ENCODE measurements around the gene PTPN22. TPM values are rescaled to one million over a fixed set of nuclear protein-coding genes. Genes with fewer than 3 reads are reported as not detected.
A peak's percentile ranks its signal among the peaks of the same experiment; 100 is the strongest.

PTPN22 gene
- total RNA-seq, 2 donors from 2014 or later, result 2.9 to 4.6 TPM

DNA sequence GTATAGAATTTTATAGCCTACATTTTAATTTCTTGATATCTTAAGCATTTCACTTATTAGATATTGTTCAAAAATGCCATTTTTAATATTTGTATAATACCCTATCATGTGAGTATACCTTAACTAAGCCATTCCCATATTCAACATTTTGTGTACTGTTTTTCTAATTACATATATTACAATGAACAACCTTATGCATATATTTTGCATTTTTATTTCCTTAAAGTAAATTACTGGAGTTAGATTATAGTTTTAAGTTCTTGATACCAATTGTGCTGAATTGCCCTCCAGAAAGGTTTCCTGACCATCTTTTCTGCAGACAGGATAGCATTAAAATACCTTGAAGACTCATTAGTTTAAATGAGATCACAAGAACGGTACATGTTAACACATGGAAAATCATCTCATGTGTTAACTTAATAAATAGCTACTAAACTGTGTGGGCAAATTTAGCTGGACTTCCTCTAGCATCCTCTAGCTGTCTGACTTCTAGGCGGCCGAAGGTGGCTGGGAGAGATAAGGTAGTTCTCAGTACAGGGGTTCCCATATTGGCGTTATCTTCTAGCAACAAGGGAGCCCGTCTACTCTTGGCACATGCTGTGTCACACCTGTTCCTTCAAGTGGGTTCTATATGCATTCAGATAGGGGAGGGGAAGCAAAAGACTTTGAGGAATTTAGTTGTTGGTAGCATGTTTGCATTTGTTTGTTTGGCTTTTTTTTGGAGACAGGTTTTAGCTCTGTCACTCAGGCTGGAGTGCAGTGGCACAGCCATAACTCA, 42.6 kb upstream of the PTPN22 start:
- Histone ChIP-seq H3K27me3 (no peaks in the 10 kb centered on the region), H3K27ac (no peak overlapping the region), H3K4me1 (peaks cover 7% of the 10 kb centered on the region), H3K9me3 (no peaks in the 10 kb centered on the region), H3K4me3 (no peak overlapping the region), H3K36me3 (replicated peaks in 1 of 2; ENCODE audit: insufficient read depth in 1 of 2, low read depth in 2 of 2) (peaks cover 0 to 6% of the 10 kb centered on the region in 2 donors)
- DNase-seq, result no peak
- TF ChIP-seq, protein P1, sequence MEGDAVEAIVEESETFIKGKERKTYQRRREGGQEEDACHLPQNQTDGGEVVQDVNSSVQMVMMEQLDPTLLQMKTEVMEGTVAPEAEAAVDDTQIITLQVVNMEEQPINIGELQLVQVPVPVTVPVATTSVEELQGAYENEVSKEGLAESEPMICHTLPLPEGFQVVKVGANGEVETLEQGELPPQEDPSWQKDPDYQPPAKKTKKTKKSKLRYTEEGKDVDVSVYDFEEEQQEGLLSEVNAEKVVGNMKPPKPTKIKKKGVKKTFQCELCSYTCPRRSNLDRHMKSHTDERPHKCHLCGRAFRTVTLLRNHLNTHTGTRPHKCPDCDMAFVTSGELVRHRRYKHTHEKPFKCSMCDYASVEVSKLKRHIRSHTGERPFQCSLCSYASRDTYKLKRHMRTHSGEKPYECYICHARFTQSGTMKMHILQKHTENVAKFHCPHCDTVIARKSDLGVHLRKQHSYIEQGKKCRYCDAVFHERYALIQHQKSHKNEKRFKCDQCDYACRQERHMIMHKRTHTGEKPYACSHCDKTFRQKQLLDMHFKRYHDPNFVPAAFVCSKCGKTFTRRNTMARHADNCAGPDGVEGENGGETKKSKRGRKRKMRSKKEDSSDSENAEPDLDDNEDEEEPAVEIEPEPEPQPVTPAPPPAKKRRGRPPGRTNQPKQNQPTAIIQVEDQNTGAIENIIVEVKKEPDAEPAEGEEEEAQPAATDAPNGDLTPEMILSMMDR (IDR thresholded peaks at IDR 0.05), result no peak
- no peak for TF ChIP-seq POLR2A (IDR thresholded peaks at IDR 0.05)
- ATAC-seq, result no peak
- intact Hi-C loops (cut with DNase I), result no loop called here
- WGBS, 2 donors, result 52% methylated on average over 5 of the region's 5 CpGs

DNA sequence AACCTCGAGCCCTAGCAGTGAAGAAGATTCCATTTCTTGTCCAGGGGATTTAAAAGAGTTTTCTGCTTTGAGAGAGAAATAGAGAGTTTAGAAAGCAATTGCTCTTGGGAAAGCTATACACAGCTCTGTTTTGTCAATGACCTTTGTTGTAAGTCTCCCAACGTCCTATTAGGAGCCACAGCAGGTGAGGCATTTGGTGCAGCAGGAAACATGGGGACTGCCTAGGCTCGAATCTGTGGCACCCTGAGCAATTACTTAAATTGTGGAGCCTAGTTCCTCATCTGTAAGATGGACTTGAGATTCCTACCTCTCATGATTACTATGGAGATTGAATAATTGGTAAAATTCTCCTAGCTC, 41.8 kb upstream of the PTPN22 start:
- H3K4me3 ChIP-seq, result no peak overlapping the region
- H3K27me3 ChIP-seq, result no peaks in the 10 kb centered on the region
- no peaks in the 10 kb centered on the region for H3K9me3 ChIP-seq
- ATAC-seq (no peak), DNase-seq (no peak)
- peak overlapping the region in 2 of 4 donors; percentile 15 to 45 for H3K27ac ChIP-seq
- H3K36me3 ChIP-seq (replicated peaks in 1 of 2; ENCODE audit: insufficient read depth in 1 of 2, low read depth in 2 of 2), result peaks cover 0 to 6% of the 10 kb centered on the region in 2 donors
- intact Hi-C loops (cut with DNase I), result no loop called here
- TF ChIP-seq, protein P1 (IDR thresholded peaks at IDR 0.05), result no peak
- no peak for TF ChIP-seq POLR2A (IDR thresholded peaks at IDR 0.05)
- 48 to 50% methylated on average over 3 of the region's 3 CpGs for WGBS, 2 donors
- H3K4me1 ChIP-seq, result peaks cover 7% of the 10 kb centered on the region

DNA sequence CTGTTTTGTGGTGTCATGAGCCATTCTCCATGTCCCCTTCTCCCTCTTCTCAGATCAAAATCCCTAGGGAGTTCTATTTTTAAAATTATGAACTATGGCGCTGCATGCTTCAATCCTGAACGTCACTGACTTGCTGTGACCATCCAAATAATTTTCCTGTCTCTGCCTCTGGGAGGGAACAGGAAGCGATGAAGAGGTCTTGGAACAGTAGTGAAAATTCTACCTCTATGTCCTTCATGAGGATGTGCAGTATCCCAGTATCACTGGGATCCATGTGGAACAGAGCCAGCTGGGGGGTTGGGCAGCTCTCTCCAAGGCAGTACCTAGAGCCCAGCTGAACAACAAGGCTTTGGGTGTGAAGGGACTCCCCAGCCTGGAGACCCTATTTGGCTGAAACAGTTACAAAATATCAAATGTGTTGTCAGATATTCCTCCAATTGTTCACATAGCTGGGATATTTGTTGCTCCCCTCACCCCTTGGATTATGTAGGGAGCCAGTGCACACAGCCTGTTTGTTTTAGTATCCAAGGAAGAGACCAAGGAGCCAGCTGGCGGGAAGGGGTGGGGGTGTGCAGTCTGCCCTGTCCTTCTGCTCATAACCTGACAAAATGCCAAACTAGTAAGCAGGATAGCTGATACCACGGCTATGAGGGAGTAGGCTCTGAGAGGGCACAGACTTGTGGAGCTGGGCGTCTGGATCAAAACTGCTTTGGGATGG, 41.2 kb upstream of the PTPN22 start:
- DNase-seq (peak; percentile 37 to 66 (median 54)), ATAC-seq (peak; percentile 79)
- TF ChIP-seq, protein P1 (IDR thresholded peaks at IDR 0.05), result no peak
- TF ChIP-seq POLR2A (IDR thresholded peaks at IDR 0.05), result no peak
- peak overlapping the region in 2 of 4 donors; percentile 15 to 45 for H3K27ac ChIP-seq
- H3K27me3 ChIP-seq, result no peaks in the 10 kb centered on the region
- H3K36me3 ChIP-seq (replicated peaks in 1 of 2; ENCODE audit: insufficient read depth in 1 of 2, low read depth in 2 of 2), result peaks cover 0 to 6% of the 10 kb centered on the region in 2 donors
- intact Hi-C loops (cut with DNase I), result no loop called here
- H3K4me3 ChIP-seq, result no peak overlapping the region
- H3K9me3 ChIP-seq, result no peaks in the 10 kb centered on the region
- 55 to 61% methylated on average over 6 of the region's 6 CpGs for WGBS, 2 donors
- H3K4me1 ChIP-seq, result peaks cover 7% of the 10 kb centered on the region

DNA sequence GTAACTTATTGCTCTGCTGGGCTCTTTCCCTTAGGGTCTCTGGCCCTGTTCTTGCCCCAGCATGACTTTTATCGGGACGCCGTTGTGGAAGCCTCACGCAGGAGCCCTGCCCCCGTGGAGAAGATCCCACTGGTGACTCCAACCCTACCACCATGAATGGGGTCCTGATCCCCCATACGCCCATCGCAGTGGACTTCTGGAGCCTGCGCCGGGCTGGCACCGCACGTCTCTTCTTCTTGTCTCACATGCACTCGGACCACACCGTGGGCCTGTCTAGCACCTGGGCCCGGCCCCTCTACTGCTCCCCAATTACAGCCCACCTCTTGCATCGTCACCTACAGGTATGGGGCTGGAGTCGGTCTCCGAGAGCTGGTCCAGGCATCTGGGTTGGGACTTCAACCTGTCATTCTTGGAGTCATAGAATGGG, 33.9 kb upstream of the PTPN22 start:
- H3K4me3 ChIP-seq, result peak overlapping the region in 1 of 2 donors; percentile 61
- no peaks in the 10 kb centered on the region for H3K9me3 ChIP-seq
- H3K27me3 ChIP-seq, result no peaks in the 10 kb centered on the region
- 0% methylated on average over 11 to 17 of the region's 17 CpGs for WGBS, 2 donors
- H3K4me1 ChIP-seq, result peaks cover 23% of the 10 kb centered on the region
- no peak for ATAC-seq
- peak overlapping the region; percentile 74 to 88 (median 82) for H3K27ac ChIP-seq
- intact Hi-C loops (cut with DNase I), result no loop called here
- peaks cover 0 to under 1% of the 10 kb centered on the region in 2 donors for H3K36me3 ChIP-seq (replicated peaks in 1 of 2; ENCODE audit: insufficient read depth in 1 of 2, low read depth in 2 of 2)
- peak in 1 of 4 donors; percentile 14 for DNase-seq
- TF ChIP-seq POLR2A (IDR thresholded peaks at IDR 0.05), result no peak
- TF ChIP-seq, protein P1 (IDR thresholded peaks at IDR 0.05), result no peak
